Liver (tissue), 9 donors: ENCODE results near the gene MRRF. TPM values are rescaled to one million over a fixed set of nuclear protein-coding genes. Genes with fewer than 3 reads are reported as not detected.

ENCODE experiments used
- DNase-seq: peaks from one replicate; pipeline ENCODE4 v3.0.0-alpha.2; 2017; ENCODE audit warnings: low spot score
- H3K27ac ChIP-seq, 2 donors: one replicate each; pipeline ENCODE4 v1.7.0; 2013; ENCODE audit warnings: inconsistent platforms in 2 of 2, low read length in 2 of 2, control low read depth in 1 of 2, low read depth in 1 of 2, mild to moderate bottlenecking in 1 of 2
- H3K27me3 ChIP-seq, 4 donors: one replicate each; pipeline versions ENCODE4 v1.6.1 to v1.7.0; 2013; ENCODE audit warnings: low read length in 3 of 4, inconsistent platforms in 1 of 4, mild to moderate bottlenecking in 1 of 4, moderate library complexity in 1 of 4; ENCODE audit not compliant: control insufficient read depth in 4 of 4, insufficient read depth in 4 of 4
- H3K36me3 ChIP-seq, 4 donors: one replicate each; pipeline versions ENCODE4 v1.6.1 to v1.7.0; 2013; ENCODE audit warnings: low read length in 3 of 4, mild to moderate bottlenecking in 3 of 4, low read depth in 1 of 4, moderate library complexity in 1 of 4; ENCODE audit not compliant: control insufficient read depth in 4 of 4, insufficient read depth in 3 of 4
- H3K4me1 ChIP-seq, 4 donors: one replicate each; pipeline versions ENCODE4 v1.6.1 to v1.7.0; 2013; ENCODE audit warnings: low read length in 3 of 4, mild to moderate bottlenecking in 3 of 4, moderate library complexity in 1 of 4; ENCODE audit not compliant: control insufficient read depth in 4 of 4, insufficient read depth in 4 of 4
- H3K4me3 ChIP-seq, 3 donors: one replicate each; pipeline versions ENCODE4 v1.6.1 to v1.7.0; 2013; ENCODE audit warnings: low read length in 3 of 3, control low read depth in 1 of 3, low read depth in 1 of 3, mild to moderate bottlenecking in 1 of 3
- H3K9ac ChIP-seq, 2 donors: one replicate each; pipeline ENCODE4 v1.7.0; 2013; ENCODE audit warnings: low read length in 2 of 2, mild to moderate bottlenecking in 2 of 2, moderate library complexity in 2 of 2, control low read depth in 1 of 2, low read depth in 1 of 2
- H3K9me3 ChIP-seq, 4 donors: one replicate each; pipeline versions ENCODE4 v1.6.1 to v1.7.0; 2013; ENCODE audit warnings: low read length in 3 of 4; ENCODE audit not compliant: control insufficient read depth in 4 of 4
- EGR1 ChIP-seq, 2 donors: IDR thresholded peaks; 2 replicates each; pipeline ENCODE4 v1.6.1; 2016 to 2018; ENCODE audit warnings: antibody characterized with exemption in 2 of 2, low read depth in 2 of 2
- FOXA1 ChIP-seq: IDR thresholded peaks from 2 replicates; pipeline ENCODE4 v1.6.1; 2016; ENCODE audit warnings: antibody characterized with exemption
- FOXA2 ChIP-seq: IDR thresholded peaks from 2 replicates; pipeline ENCODE4 v1.6.1; 2016; ENCODE audit warnings: antibody characterized with exemption
- HNF4A ChIP-seq, 2 donors: conservative IDR thresholded peaks; 2 replicates each; pipeline ENCODE4 v1.6.1; 2016; ENCODE audit warnings: antibody characterized with exemption in 2 of 2, mild to moderate bottlenecking in 2 of 2
- JUND ChIP-seq, 2 donors: IDR thresholded peaks; 2 replicates each; pipeline ENCODE4 v1.6.1; 2016; ENCODE audit warnings: antibody characterized with exemption in 2 of 2
- MAX ChIP-seq: IDR thresholded peaks from 2 replicates; pipeline ENCODE4 v1.6.1; 2016; ENCODE audit warnings: antibody characterized with exemption
- NR2F2 ChIP-seq: IDR thresholded peaks from 2 replicates; pipeline ENCODE4 v1.6.1; 2016; ENCODE audit warnings: antibody characterized with exemption
- RAD21 ChIP-seq, 2 donors: IDR thresholded peaks; 2 replicates each; pipeline ENCODE4 v1.6.1; 2016; ENCODE audit warnings: antibody characterized with exemption in 2 of 2, mild to moderate bottlenecking in 2 of 2
- RXRA ChIP-seq, 2 donors: IDR thresholded peaks; 2 replicates each; pipeline ENCODE4 v1.6.1; 2017 to 2018; ENCODE audit warnings: antibody characterized with exemption in 2 of 2, mild to moderate bottlenecking in 1 of 2
- YY1 ChIP-seq: IDR thresholded peaks from 2 replicates; pipeline ENCODE4 v1.6.1; 2016; ENCODE audit warnings: antibody characterized with exemption, mild to moderate bottlenecking
- ZBTB33 ChIP-seq: IDR thresholded peaks from 2 replicates; pipeline ENCODE4 v1.6.1; 2016; ENCODE audit warnings: antibody characterized with exemption
- WGBS: extraction: QIAGEN DNeasy Blood & Tissue Kit; methylation state at CpG from one replicate; pipeline ENCODE4 v1.1.7; 2013; 5-methylcytosine and 5-hydroxymethylcytosine counted together
- polyA plus RNA-seq, 2 donors: library from polyadenylated mRNA; stranded (reverse) in 1 of 2; unstranded in 1 of 2; fragments of 200-250 nt in 1 of 2; fragments of >200 nt in 1 of 2; fragmentation: Nextera tagmentation in 1 of 2; extraction: Ambion mirVana in 1 of 2; gene quantifications; one replicate each; pipeline versions ENCODE4 v1.2.1 to v1.2.3, GENCODE V29; 2013 to 2015
- total RNA-seq, 2 donors: library from RNA; depleted of rRNA; stranded (reverse); fragments of >200 nt; gene quantifications; one replicate each; pipeline ENCODE4 v1.2.3, GENCODE V29; 2014
- TF ChIP-seq, protein P1 (sequence below): IDR thresholded peaks from 2 replicates; pipeline ENCODE4 v1.6.1; 2016; ENCODE audit warnings: antibody characterized with exemption
- TF ChIP-seq, protein P2 (sequence below): fragments of 150-350 bp; IDR thresholded peaks from 2 replicates; pipeline ENCODE4 v1.5.1; 2017; ENCODE audit warnings: improper control_type of control experiment, low read depth, low read length; ENCODE audit not compliant: missing input control
- TF ChIP-seq, protein P3 (sequence below): IDR thresholded peaks from 2 replicates; pipeline ENCODE4 v1.6.1; 2016; ENCODE audit warnings: antibody characterized with exemption, mild to moderate bottlenecking
- donor health status: healthy.
- donor health status: healthy.
- donor health status: healthy.
- donor health status: healthy.
- donor health status: healthy.

Gene MRRF
- total and polyA plus RNA-seq, 4 donors, result 15.4 to 30.9 (median 22.3) TPM

- H3K36me3 ChIP-seq, result peaks cover 4 to 48% (median 38%) of the 10 kb centered on the region in 4 donors
- no peaks in the 10 kb centered on the region for H3K27me3 ChIP-seq
- H3K4me3 ChIP-seq, result no peak overlapping the region
- H3K9me3 ChIP-seq, result no peaks in the 10 kb centered on the region
- WGBS, result 93% methylated on average over 5 of the region's 5 CpGs
- no peaks in the 10 kb centered on the region for H3K4me1 ChIP-seq
- H3K9ac ChIP-seq, result no peak overlapping the region
- no peak for DNase-seq
- H3K27ac ChIP-seq, result no peak overlapping the region
- no peak for TF ChIP-seq YY1
- TF ChIP-seq, protein P1, sequence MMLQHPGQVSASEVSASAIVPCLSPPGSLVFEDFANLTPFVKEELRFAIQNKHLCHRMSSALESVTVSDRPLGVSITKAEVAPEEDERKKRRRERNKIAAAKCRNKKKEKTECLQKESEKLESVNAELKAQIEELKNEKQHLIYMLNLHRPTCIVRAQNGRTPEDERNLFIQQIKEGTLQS, result no peak
- TF ChIP-seq RXRA (IDR thresholded peaks at IDR 0.05), result no peak
These were observed 25.0 kb upstream of the MRRF start for GRCh38 chr9:122239722-122240121.

DNA sequence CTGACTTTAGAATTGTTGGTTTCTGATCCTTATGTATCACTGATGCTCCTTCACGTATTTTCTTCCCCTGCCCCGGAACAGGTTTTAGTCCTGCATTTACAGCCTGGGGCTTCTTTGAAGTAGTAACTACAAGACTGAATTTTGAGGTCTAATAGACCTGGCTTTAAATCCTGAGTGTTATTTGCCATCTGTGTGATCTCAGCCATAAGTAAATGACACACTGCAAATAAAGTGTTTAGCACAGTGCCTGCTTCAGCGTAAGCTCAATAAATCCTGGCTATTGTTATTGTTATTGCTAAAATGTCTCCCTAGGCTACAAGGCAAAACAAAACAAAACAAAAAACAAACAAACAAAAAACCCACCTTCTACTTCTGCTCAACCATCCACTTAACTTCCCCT lies 20.3 kb upstream of the MRRF start:
- Histone ChIP-seq H3K27me3 (no peaks in the 10 kb centered on the region), H3K9me3 (no peaks in the 10 kb centered on the region), H3K4me1 (no peaks in the 10 kb centered on the region), H3K36me3 (peaks cover 7 to 75% (median 64%) of the 10 kb centered on the region in 4 donors), H3K4me3 (no peak overlapping the region), H3K9ac (no peak overlapping the region), H3K27ac (no peak overlapping the region)
- TF ChIP-seq RXRA (IDR thresholded peaks at IDR 0.05) (no peak), RAD21 (IDR thresholded peaks at IDR 0.05) (no peak), JUND (IDR thresholded peaks at IDR 0.05) (no peak), MAX (no peak)
- no peak for DNase-seq
- WGBS, result 96% methylated on average over 3 of the region's 3 CpGs

DNA sequence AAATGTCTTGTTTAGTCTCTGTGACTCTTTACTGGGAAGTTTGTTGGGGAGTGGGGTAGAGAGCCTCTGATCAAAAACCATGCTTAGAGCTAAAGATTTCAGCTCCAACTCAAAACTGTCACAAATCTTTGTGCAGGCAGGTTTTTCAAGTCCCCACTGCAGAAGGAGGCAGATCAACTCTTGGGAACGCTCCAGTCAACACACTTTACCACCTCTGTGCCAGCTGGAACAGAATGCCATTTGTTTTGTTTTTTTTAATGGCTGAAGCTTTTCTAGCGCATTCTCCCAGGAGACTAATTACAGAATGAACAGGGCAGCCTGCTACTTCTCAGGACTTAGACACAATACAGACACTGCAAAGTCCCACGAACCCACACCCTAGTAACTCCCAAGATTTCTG lies 18.0 kb upstream of the MRRF start:
- no peaks in the 10 kb centered on the region for H3K4me1 ChIP-seq

More for the DNA sequence above, 18.0 kb upstream of the MRRF start:
- Histone ChIP-seq H3K27me3 (no peaks in the 10 kb centered on the region), H3K4me3 (no peak overlapping the region), H3K27ac (no peak overlapping the region), H3K36me3 (peaks cover 4 to 66% (median 64%) of the 10 kb centered on the region in 4 donors), H3K9me3 (no peaks in the 10 kb centered on the region), H3K9ac (no peak overlapping the region)
- 94% methylated on average over 3 of the region's 3 CpGs for WGBS
- TF ChIP-seq FOXA2 (no peak), MAX (no peak), JUND (IDR thresholded peaks at IDR 0.05) (no peak), FOXA1 (no peak), HNF4A (conservative IDR thresholded peaks at IDR 0.05) (no peak), NR2F2 (no peak), EGR1 (IDR thresholded peaks at IDR 0.05; ENCODE audit: low read depth in 2 of 2) (no peak), ZBTB33 (no peak), YY1 (no peak), RAD21 (IDR thresholded peaks at IDR 0.05) (no peak)
- TF ChIP-seq, protein P1, result no peak
- TF ChIP-seq, protein P2, sequence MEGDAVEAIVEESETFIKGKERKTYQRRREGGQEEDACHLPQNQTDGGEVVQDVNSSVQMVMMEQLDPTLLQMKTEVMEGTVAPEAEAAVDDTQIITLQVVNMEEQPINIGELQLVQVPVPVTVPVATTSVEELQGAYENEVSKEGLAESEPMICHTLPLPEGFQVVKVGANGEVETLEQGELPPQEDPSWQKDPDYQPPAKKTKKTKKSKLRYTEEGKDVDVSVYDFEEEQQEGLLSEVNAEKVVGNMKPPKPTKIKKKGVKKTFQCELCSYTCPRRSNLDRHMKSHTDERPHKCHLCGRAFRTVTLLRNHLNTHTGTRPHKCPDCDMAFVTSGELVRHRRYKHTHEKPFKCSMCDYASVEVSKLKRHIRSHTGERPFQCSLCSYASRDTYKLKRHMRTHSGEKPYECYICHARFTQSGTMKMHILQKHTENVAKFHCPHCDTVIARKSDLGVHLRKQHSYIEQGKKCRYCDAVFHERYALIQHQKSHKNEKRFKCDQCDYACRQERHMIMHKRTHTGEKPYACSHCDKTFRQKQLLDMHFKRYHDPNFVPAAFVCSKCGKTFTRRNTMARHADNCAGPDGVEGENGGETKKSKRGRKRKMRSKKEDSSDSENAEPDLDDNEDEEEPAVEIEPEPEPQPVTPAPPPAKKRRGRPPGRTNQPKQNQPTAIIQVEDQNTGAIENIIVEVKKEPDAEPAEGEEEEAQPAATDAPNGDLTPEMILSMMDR, result no peak
- TF ChIP-seq, protein P3, sequence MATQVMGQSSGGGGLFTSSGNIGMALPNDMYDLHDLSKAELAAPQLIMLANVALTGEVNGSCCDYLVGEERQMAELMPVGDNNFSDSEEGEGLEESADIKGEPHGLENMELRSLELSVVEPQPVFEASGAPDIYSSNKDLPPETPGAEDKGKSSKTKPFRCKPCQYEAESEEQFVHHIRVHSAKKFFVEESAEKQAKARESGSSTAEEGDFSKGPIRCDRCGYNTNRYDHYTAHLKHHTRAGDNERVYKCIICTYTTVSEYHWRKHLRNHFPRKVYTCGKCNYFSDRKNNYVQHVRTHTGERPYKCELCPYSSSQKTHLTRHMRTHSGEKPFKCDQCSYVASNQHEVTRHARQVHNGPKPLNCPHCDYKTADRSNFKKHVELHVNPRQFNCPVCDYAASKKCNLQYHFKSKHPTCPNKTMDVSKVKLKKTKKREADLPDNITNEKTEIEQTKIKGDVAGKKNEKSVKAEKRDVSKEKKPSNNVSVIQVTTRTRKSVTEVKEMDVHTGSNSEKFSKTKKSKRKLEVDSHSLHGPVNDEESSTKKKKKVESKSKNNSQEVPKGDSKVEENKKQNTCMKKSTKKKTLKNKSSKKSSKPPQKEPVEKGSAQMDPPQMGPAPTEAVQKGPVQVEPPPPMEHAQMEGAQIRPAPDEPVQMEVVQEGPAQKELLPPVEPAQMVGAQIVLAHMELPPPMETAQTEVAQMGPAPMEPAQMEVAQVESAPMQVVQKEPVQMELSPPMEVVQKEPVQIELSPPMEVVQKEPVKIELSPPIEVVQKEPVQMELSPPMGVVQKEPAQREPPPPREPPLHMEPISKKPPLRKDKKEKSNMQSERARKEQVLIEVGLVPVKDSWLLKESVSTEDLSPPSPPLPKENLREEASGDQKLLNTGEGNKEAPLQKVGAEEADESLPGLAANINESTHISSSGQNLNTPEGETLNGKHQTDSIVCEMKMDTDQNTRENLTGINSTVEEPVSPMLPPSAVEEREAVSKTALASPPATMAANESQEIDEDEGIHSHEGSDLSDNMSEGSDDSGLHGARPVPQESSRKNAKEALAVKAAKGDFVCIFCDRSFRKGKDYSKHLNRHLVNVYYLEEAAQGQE, result no peak
- no peak for DNase-seq
